HG02981 (cell line): ENCODE measurements around the gene SCFD2.
"Not testable (repeated sequence)": the region's sequence is repeated elsewhere in the genome, so short reads cannot be mapped to it uniquely, and the experiment has no call there.

Experiments used
- ATAC-seq: cut with Tn5 transposase; IDR thresholded peaks from one replicate; pipeline ENCODE4 v1.9.1; 2021; ENCODE audit warnings: mild to moderate bottlenecking, moderate library complexity; ENCODE audit not compliant: unreplicated experiment

The SCFD2 gene

DNA sequence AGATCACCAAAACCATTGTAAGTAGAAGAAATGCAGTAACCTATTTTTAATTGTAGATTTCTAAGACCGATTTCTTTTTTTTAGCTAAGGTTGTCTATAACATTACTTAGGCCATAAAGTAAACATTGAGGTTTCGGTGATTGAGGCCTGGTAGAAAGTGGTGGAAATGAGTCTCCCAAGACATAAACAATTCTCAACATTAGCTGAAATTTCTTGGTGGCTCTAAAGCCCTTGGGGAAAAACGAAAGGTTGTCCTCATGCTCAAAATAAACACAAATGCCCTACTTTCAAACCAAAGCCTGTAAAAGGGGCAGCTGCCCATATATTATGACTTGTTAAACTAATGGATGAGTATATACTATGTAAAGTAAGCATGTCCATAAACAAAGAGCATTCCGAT is 98.8 kb downstream of the SCFD2 start:
- no peak for ATAC-seq

DNA sequence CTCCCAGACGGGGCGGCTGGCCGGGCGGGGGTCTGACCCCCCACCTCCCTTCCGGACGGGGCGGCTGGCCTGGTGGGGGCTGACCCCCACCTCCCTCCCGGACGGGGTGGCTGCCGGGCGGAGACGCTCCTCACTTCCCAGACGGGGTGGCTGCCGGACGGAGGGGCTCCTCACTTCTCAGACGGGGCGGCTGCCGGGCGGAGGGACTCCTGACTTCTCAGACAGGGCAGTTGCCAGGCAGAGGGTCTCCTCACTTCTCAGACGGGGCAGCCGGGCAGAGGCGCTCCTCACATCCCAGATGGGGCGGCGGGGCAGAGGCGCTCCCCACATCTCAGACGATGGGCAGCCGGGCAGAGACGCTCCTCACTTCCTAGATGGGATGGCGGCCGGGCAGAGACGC is 109.9 kb downstream of the SCFD2 start:
- ATAC-seq, result not testable (repeated sequence)

DNA sequence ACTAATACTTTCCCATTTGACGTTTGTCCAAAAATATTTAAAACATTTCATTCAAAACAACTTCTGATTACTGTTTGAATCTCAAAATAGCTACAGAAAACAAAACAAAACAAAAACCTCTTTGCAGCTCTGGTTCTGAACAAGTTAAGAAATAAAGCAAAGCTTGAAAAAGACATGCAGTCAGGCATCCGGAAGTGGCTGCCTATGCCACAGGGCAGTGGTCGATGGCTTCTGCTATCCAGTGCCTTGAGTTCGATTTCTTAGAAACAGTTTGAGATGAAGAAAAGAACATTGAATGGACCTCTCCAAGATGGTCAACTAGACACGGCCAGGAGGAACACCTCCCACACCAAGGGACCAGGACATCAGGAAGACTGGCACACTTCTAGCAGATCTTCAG is 125.3 kb downstream of the SCFD2 start:
- no peak for ATAC-seq

DNA sequence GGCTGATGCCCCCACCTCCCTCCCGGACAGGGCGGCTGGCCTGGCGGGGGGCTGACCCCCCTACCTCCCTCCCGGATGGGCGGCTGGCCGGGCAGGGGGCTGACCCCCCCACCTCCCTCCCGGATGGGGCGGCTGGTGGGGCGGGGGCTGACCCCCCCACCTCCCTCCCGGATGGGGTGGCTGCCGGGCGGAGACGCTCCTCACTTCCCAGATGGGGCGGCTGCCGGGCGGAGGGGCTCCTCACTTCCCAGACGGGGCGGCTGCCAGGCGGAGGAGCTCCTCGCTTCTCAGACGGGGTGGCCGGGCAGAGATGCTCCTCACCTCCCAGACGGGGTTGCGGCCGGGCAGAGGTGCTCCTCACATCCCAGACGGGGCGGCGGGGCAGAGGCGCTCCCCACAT is 127.5 kb downstream of the SCFD2 start:
- not testable (repeated sequence) for ATAC-seq

DNA sequence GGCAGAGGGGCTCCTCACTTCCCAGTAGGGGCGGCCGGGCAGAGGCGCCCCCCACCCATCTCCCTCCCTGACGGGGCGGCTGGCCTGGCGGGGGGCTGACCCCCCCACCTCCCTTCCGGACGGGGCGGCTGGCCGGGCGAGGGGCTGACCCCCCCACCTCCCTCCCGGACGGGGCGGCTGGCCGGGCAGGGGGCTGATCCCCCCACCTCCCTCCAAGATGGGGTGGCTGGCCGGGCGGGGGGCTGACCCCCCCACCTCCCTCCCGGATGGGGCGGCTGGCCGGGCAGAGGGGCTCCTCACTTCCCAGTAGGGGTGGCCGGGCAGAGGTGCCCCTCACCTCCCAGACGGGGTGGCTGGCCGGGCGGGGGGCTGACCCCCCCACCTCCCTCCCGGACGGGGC is 128.1 kb downstream of the SCFD2 start:
- not testable (repeated sequence) for ATAC-seq

DNA sequence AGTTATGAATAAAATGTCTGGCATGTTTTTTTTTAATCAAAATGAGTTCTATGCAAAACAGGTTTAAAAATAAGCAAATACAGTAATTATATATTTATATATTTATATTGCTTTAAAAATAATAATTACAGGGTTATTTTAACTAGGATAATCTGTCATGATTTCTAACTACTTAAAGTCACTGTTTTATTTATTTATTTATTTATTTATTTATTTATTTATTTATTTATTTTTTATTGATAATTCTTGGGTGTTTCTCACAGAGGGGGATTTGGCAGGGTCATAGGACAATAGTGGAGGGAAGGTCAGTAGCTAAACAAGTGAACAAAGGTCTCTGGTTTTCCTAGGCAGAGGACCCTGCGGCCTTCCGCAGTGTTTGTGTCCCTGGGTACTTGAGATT is 129.2 kb downstream of the SCFD2 start:
- not testable (repeated sequence) for ATAC-seq

DNA sequence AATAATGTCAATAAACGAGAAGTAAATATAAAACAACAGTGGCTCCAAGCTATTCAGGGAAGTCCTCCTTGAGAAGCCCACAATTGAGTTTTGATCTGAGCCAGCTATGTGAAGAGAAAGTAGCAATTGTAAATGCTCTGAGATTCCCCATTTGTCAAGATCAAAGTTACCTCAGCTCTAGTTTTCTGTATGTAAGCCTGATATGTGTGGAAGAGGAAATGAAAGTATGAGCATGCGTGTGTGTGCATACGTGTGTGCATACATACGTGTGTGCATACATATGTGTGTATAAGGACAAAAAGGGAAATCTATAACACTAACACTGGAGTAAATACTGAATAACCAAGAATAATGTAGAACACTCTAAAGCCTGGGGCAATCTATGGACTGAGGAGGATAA is 130.3 kb downstream of the SCFD2 start:
- ATAC-seq, result no peak

DNA sequence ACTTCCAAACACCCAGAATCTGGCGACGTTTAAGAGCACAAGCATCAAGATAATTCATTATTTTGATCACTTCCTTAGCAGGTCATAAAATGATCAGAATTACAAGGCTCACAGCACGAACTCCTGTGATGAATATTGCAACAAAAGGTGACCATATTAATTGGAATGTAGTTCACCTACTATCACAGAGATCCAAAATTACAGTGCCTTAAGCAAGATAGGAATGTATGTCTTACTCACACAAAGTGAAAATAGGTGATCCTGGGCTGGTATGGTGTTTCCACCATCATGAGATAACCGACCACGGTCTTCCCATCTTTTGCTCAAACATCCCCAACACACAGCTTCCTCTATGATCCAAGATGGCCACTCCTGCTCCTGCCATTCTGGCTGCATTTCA is 131.2 kb downstream of the SCFD2 start:
- ATAC-seq, result no peak

DNA sequence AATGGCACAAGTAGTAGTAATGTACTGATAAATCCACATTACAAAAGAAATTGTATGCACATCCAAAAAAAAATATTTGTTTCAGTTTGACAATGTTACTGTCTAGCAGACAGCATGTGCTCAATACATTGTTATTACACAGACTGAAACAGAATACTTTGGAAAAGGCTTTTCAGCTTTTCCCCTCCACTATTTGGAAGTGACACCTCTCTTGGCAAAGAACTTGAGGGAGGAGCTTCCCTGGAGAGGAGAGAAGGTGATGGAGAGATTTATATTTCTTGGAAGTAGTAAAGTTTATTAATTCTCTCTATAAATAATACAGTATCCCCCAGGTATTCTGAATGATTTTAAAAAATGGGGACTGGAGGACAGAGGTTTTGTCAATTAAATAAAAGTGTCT is 131.8 kb downstream of the SCFD2 start:
- ATAC-seq, result no peak

DNA sequence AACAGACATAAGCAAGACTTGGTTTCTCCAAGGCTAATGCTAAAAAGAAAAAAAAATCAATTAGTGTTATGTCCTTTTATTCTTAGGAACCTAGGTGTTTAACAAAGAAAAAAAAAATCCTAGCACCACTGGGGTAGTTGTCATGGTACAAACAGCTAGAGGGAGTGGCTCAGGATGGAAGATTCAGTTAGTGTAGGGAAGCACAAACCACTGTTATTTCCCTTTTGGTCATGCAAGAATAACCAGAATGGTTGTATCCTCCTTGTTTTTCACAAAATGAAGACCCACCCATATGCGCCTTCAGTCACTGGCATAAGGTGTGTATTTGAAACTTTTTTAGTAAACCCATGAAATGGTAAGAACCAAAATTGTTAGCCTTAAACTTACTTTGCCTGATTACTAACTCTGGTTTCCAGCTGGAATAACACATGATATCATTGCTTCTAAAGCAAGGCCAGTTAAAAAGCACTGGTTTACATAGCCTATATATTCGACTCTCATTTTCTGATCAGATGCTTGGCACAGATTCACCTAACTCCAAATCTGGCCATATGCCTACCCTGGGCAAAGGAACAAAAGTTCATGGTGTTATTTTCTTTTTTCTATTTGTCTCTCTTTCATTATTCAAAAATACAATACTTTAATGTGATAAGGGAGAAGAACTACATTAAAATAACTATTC is 132.6 kb downstream of the SCFD2 start:
- no peak for ATAC-seq

DNA sequence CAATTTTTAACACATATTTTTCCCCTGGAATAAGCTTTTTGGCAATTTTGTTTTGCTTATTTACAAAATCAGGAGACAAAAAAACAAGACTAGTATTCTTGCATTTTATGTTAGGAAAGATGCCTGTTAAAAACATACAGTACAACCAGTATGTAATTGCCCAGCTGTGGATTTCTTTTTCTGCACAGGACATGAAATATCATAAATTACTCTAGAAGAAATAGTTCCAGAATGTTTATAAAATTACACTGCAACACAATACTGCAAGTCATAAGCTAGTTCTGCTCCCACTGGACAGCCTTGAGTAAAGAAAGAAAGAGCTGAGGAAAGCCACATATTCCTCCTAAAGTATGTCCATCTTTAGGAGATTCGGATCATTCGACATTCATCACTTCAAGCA is 133.5 kb downstream of the SCFD2 start:
- no peak for ATAC-seq

DNA sequence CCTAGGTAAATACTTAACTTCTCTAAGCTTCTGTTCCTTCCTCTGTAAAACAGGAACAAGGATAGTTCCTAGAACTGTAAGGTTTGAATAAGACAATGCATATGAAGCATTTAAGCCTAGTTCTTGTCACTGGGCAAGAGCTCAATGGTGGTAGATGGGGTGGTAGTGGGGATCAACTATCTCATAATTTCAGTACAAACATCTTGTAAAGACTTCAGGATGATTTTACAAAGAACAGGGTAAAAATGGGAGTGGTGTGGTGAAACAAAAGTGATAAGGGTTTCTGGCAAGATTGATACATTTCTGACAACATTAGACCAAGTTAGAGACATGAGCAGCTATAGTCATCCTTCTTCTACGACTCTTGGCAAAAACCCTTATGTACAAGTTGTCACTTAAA is 137.8 kb downstream of the SCFD2 start:
- ATAC-seq, result no peak

DNA sequence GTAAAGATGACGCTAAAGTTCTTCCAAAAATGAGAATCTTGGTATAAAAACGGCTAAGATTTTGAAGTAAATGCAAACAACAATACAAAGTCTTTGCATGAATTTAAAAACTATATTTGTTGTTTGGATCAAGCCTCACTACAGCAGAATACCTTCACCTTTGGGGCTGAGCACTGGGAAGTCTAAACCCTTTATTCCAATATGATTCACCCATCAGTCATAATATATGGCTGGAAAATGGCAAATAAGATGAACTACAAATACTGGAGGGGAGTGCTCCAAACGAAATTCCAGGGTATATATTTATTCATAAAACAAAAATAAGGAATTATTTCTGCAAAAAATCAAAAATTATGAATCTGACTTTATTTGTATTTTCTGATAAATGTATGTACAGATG is 138.4 kb downstream of the SCFD2 start:
- ATAC-seq, result no peak

DNA sequence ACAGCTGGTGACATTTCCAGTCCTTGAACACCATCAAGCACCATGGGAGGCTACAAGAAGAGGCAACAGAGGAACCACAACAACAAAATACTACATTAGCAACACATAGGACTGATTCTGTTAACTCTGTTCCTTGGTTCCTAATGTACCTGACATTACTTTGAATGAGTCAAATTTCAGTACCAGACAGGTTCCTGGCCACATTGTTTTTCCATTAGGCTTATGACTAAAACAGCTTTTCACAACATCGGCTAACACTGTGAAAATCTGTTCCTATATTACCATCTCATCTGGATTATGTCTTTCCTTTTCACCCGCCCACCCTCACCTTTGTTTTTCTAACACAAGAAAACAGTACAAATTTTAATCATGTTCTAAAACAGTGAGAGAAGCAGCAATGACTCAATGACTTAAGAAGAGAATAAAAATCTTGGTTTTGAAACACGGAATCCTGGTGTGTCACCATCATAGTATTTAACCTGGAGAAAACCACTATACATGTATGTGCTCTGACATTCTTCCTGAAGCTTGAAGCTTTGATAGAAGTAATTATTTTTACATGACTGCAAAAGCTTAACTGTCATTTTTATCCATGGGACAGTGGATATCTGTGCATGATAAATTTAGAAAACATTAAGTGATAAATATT is 143.9 kb downstream of the SCFD2 start:
- no peak for ATAC-seq

DNA sequence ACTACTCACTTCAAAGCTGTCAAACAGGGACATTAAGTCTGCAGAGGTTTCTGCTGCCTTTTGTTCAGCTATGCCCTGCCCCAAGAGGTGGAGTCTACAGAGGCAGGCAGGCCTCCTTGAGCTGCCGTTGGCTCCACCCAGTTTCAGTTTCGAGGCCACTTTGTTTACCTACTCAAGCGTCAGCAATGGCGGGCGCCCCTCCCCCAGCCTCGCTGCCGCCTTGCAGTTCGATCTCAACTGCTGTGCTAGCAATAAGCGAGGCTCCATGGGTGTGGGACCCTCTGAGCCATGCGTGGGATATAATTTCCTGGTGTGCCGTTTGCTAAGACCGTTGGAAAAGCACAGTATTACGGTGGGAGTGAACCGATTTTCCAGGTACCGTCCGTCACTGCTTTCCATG is 146.7 kb downstream of the SCFD2 start:
- not testable (repeated sequence) for ATAC-seq

DNA sequence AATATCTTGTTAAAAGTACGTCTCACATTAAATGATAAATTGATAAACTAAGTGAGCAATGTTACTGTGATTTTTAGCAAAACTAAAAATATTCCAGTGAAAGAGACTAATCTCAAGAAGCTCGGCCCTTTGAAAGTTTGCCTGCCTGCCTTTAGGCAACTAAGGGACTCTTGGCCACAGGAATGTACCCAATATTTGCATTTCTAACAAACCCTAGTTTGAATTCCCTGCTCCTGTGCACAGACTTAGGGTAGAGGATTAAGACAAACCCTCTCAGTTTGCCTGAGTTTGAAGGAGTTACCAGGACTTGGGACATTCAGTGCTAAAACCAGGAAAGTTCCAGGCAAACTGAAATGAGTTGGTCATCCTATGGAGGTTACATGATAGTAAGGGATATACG is 157.1 kb downstream of the SCFD2 start:
- no peak for ATAC-seq

DNA sequence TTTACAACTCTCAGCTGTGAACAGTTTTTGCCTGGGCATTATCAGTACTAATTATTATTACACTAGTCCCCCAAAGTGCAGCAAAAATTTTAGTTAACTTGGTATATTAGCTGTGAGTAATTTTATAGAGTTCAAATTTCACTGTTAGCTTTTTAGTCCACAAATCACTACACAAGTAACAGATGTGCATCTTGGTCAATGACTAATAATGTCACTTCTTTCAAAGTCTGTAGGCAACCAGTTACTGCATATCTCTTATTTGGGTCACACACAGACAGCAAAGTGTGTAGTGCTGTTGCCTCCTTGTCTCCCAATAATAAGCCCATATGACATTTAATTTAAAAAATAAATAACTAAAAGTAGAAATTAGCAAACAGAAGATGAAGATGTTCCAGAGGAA is 159.9 kb downstream of the SCFD2 start:
- no peak for ATAC-seq

DNA sequence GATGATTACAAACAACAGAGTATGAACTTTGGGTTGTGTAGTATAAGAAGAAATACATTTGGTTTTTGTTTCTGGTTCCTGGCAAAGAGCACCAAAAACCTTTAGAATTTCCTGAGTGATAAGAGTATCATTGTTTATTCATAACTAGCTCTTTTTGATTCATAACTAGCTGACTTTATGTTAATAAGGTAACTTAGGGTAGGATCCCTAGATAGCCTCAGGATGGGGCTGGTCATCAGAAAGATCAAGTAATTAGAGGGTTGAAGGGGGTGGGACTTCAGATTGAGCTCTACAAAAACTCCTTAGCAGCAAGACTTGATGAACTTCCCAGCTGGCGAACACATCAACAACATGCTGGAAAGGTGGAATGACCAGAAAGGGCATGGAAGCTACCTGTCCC is 166.5 kb downstream of the SCFD2 start:
- ATAC-seq, result no peak

DNA sequence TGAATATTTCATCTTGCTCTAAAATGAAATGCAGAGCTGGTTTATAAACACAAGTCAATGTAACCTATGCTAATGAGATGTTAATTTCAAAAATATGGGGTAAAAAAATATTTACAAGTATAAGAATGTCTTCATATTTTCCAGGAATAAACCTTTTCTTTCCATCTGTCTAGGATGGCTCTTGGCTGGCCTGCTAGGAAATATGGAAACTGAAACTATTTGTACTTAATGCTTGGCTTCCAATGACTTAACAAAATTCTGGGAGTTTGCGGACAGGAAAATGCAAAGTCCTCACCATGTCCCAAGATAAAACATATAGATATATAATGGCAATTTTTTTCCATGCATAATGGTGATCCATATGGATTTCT is 168.1 kb downstream of the SCFD2 start:
- ATAC-seq, result no peak

DNA sequence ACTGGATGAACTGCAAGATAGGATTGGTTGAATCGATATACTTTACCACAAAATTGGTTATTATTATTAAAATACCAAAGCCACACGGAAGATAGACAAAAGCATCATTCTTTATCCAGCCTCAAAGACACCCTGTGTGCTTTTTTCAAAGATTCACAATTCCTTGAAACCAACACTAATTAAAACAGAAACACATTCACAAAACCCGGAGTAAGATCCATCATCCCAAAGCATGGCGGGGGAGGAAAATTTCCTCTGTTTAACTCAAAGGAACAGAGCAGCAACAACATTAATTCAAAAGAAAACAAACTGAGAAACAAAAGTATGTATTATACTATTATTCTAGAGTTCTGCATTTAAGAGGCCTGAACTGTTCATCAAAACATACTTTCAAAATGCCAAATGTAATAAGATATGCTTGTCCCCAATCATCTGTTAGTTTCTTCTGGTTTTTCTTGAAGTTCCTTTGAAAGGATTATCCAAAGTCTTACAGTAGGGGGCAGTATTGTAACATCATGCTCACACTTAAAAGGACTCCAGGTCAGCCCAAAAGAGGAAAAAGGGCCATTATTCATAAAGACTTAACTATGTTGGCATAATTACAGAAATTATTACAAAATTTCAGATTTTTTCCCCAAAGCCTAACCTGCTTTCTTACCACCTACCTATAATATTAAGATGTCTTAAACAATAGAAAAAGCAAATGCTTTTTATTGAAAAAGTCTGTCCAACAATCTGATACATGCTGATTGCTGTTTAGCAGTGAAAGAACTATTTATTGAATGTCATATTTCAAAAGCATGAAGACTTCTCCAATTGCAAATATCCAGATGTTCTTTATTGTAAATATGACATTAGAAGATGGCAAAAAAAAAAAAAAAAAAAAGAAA is 168.7 kb downstream of the SCFD2 start:
- ATAC-seq, result peak; percentile 56

DNA sequence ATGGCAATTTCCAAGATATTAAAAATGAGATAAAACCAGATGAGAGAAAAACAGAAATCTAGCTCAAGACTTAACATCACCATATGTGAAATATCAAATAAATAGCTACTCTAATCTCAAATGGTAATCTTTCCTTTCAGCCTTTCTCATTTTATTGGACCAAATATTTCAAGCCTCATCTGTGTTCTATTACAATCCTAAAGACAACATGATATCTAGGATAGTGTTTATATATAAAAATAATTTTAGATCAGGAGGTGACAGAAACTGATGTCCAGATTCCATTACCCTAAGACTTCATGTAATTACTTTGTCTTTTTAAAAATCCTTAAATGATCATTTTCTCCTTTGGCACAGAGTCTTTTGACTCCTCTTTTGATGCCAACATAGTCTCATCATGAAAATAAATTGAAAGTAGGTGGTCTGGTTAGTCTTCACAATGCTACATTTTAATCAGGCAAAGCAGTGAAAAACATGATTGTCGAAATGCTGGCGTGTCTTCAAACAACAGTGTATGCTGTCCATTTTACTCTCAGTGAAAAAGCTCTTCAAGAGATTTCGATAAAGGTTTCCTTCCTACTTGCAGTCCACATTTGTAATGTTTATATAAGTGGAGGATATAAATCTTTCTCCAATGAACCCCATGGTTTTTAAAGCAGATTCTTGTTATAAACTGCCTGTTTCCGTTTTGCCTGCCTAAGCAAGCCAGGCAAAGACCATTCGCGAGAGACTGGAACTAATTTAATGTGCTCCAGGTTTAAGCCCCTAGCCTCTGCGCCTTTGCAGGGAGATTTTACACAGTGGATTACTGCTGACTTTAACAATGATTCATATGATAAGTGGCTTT is 169.8 kb downstream of the SCFD2 start:
- ATAC-seq, result no peak
